ENCODE data around the gene GCC2. TPM values are rescaled to one million over a fixed set of nuclear protein-coding genes. Genes with fewer than 3 reads are reported as not detected.

The GCC2 gene
- total and polyA plus RNA-seq, 9 of the 15 experiments (the other 6 are each of a cell fraction or from before 2014, with no cell fraction given): 11.4 to 35.7 (median 19.9) TPM

DNA sequence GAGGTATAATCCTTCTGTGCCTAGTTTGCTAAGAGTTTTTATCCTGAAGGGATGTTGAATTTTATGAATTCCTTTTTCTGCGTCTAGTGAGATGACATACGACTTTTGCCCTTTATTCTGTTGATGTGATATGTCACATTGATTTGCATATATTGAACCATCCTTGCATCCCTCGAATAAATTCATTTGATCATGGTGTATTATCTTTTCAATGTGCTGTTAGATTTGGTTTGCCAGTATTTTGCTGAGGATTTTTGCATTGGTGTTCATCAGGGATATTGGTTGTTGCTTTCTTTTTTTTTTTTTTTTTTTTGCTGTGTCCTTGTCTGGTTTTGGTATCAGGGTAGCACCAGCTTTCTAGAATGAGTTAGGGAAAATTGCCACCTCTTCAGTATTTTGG is 9.1 kb downstream of the GCC2 start (continued):
- TF ChIP-seq, protein P1, sequence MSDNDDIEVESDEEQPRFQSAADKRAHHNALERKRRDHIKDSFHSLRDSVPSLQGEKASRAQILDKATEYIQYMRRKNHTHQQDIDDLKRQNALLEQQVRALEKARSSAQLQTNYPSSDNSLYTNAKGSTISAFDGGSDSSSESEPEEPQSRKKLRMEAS (CRISPR knock-in tag; IDR thresholded peaks at IDR 0.05): no peak
- TF ChIP-seq CBX3 (IDR thresholded peaks at IDR 0.05; ENCODE audit: borderline replicate concordance in 1 of 2, low read length in 2 of 2): peak in 1 of 2 experiments; percentile 58; a peak in 1 of 3 replicates
- TF ChIP-seq RB1 (IDR thresholded peaks at IDR 0.05; ENCODE audit: low read depth): no peak
- peak; percentile 35 to 45; a peak in 2 of 4 replicates for TF ChIP-seq TRIM24 (IDR thresholded peaks at IDR 0.05)
- no peak for TF ChIP-seq HLTF (IDR thresholded peaks at IDR 0.05)
- no peak for TF ChIP-seq TAF1 (IDR thresholded peaks at IDR 0.05; ENCODE audit: control insufficient read depth, extremely low read depth, insufficient read depth, low read length, severe bottlenecking)
- TF ChIP-seq, protein P2, sequence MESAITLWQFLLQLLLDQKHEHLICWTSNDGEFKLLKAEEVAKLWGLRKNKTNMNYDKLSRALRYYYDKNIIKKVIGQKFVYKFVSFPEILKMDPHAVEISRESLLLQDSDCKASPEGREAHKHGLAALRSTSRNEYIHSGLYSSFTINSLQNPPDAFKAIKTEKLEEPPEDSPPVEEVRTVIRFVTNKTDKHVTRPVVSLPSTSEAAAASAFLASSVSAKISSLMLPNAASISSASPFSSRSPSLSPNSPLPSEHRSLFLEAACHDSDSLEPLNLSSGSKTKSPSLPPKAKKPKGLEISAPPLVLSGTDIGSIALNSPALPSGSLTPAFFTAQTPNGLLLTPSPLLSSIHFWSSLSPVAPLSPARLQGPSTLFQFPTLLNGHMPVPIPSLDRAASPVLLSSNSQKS (CRISPR knock-in tag; IDR thresholded peaks at IDR 0.05): no peak
- TF ChIP-seq RFX7 (CRISPR knock-in tag; IDR thresholded peaks at IDR 0.05): no peak
- TF ChIP-seq CBFB (CRISPR knock-in tag; IDR thresholded peaks at IDR 0.05): no peak
- TF ChIP-seq, protein P3, sequence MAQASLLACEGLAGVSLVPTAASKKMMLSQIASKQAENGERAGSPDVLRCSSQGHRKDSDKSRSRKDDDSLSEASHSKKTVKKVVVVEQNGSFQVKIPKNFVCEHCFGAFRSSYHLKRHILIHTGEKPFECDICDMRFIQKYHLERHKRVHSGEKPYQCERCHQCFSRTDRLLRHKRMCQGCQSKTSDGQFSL (CRISPR knock-in tag; IDR thresholded peaks at IDR 0.05): no peak
- TF ChIP-seq, protein P3 (tag; IDR thresholded peaks at IDR 0.05): no peak
- TF ChIP-seq CEBPG (CRISPR knock-in tag; IDR thresholded peaks at IDR 0.05): no peak
- TF ChIP-seq CEBPG (tag; conservative IDR thresholded peaks at IDR 0.05 in 1 of 2, IDR thresholded peaks at IDR 0.05 in 1 of 2): no peak
- TF ChIP-seq HNRNPH1 (optimal IDR thresholded peaks at IDR 0.05; ENCODE audit: low read depth, low read length): no peak
- no peak for TF ChIP-seq SRSF7 (optimal IDR thresholded peaks at IDR 0.05; ENCODE audit: low read depth, low read length)
- no peak for TF ChIP-seq NCOA1 (IDR thresholded peaks at IDR 0.05; ENCODE audit: low read depth)
- no peak for TF ChIP-seq PHF21A (IDR thresholded peaks at IDR 0.05; ENCODE audit: borderline replicate concordance, low read depth)
- TF ChIP-seq, protein P4, sequence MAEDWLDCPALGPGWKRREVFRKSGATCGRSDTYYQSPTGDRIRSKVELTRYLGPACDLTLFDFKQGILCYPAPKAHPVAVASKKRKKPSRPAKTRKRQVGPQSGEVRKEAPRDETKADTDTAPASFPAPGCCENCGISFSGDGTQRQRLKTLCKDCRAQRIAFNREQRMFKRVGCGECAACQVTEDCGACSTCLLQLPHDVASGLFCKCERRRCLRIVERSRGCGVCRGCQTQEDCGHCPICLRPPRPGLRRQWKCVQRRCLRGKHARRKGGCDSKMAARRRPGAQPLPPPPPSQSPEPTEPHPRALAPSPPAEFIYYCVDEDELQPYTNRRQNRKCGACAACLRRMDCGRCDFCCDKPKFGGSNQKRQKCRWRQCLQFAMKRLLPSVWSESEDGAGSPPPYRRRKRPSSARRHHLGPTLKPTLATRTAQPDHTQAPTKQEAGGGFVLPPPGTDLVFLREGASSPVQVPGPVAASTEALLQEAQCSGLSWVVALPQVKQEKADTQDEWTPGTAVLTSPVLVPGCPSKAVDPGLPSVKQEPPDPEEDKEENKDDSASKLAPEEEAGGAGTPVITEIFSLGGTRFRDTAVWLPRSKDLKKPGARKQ (CRISPR knock-in tag; IDR thresholded peaks at IDR 0.05): no peak
- no peak for TF ChIP-seq ZNF354B (CRISPR knock-in tag; IDR thresholded peaks at IDR 0.05)
- no peak for TF ChIP-seq NCOA2 (IDR thresholded peaks at IDR 0.05; ENCODE audit: partially characterized antibody in 2 of 2)
- no peak for TF ChIP-seq CBFA2T2 (conservative IDR thresholded peaks at IDR 0.05)
- TF ChIP-seq WHSC1 (IDR thresholded peaks at IDR 0.05; ENCODE audit: low read length): no peak
- TF ChIP-seq, protein P5, sequence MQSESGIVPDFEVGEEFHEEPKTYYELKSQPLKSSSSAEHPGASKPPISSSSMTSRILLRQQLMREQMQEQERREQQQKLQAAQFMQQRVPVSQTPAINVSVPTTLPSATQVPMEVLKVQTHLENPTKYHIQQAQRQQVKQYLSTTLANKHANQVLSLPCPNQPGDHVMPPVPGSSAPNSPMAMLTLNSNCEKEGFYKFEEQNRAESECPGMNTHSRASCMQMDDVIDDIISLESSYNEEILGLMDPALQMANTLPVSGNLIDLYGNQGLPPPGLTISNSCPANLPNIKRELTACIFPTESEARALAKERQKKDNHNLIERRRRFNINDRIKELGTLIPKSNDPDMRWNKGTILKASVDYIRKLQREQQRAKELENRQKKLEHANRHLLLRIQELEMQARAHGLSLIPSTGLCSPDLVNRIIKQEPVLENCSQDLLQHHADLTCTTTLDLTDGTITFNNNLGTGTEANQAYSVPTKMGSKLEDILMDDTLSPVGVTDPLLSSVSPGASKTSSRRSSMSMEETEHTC (IDR thresholded peaks at IDR 0.05): no peak
- TF ChIP-seq ZNF143 (CRISPR knock-in tag; IDR thresholded peaks at IDR 0.05): no peak
- TF ChIP-seq, protein P6, sequence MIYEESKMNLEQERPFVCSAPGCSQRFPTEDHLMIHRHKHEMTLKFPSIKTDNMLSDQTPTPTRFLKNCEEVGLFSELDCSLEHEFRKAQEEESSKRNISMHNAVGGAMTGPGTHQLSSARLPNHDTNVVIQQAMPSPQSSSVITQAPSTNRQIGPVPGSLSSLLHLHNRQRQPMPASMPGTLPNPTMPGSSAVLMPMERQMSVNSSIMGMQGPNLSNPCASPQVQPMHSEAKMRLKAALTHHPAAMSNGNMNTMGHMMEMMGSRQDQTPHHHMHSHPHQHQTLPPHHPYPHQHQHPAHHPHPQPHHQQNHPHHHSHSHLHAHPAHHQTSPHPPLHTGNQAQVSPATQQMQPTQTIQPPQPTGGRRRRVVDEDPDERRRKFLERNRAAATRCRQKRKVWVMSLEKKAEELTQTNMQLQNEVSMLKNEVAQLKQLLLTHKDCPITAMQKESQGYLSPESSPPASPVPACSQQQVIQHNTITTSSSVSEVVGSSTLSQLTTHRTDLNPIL (CRISPR knock-in tag; IDR thresholded peaks at IDR 0.05): no peak
